HG03060 (cell line): ENCODE data around the gene ATP7B.

ENCODE experiments used
- ATAC-seq: cut with Tn5 transposase; IDR thresholded peaks from one replicate; pipeline ENCODE4 v1.9.1; 2021; ENCODE audit warnings: low read depth, moderate number of reproducible peaks; ENCODE audit not compliant: unreplicated experiment

Gene ATP7B

DNA sequence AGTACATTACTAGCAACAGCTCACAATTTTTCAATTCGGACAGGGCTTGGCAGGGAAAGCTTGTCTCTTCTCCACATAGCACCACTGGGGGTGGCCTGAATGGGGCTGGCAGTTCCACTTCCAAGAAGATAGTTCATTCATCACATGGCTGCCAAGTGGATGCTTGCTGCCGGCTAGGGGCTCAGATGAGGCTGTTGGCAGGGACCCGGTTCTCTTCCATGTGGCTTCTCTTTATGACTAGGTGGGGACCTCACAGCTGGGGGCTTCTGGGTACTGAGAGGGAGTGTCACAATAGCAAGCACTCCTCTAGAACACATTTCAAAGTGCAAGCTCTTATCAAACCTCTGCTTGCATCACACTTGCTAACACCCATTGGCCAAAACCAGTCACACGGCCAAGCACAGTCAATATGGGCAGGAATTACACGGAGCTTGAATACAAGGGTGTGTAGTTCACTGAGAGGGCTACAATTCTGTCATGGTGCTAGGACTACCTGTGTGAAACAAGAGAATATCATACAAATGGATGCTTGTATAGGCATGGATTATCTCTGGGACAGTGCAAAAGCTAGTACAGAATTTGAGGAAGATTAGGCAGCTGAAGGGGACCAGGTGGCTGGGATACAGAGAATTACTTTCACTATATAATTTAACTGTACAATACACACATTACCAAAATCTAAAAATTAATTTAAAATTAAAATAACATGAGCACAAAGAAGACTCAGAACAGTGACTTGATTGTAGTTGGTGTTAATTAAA is 32.3 kb downstream of the ATP7B start:
- no peak for ATAC-seq

GRCh38 chr13:51977625-51978024 is 33.6 kb downstream of the ATP7B start:
- ATAC-seq = no peak

GRCh38 chr13:51976890-51977289 is 34.4 kb downstream of the ATP7B start:
- ATAC-seq = no peak

DNA sequence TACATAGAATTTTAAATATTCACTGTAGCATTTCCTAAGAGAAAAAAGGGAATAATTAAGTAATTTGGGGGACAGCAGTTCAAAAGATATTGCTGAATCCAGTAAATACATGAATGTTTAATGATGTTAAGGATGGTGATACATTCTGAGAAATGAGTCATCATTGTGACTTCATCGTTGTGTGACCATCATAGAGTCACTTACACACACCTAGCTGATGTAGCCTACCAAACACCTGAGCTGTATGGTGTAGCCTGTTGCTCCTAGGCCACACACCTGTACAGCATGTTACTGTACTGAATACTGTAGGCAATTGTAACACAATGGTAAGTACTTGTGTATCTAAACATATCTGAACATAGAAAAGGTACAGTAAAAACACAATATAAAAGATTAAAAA is 34.8 kb downstream of the ATP7B start:
- no peak for ATAC-seq

DNA sequence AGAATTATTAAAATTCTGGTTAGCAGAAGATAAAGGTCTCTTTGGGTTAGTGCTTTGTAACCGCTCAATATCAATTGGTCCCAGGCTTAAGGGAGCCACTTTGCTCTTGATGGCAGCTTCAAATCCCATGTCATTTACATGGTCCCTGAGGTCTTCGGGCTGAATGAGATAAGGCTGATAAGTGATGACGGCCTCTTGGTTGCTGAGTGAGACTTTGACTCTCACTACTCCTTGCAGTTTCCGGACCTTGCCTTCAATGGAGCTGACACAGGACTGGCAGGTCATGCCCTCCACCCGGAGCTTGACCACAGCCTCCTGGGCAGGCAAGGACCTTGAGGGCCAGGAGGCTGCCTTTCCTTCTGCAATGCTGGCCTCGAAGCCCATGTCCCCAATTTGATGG is 36.8 kb downstream of the ATP7B start:
- no peak for ATAC-seq

GRCh38 chr13:51971520-51972426 is 39.5 kb downstream of the ATP7B start:
- no peak for ATAC-seq

DNA sequence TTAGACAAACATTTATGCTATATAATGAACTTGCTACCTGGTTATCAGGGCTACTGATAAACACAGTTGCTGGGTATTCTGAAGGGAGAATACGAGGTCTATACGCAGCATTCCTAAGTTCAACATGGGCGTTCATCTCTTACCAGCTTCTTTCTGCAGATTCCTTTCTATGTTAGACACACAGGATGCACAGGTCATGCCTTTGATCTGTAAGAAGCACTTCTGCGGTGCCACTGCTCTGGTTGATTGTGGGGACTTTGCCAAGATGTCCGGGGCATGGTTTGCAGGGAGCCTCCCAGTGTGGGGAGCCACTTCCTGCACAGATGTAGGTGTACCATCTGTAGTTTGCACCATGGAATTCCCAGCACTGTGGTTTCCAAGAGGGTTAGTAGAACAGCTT is 40.9 kb downstream of the ATP7B start:
- ATAC-seq = no peak

DNA sequence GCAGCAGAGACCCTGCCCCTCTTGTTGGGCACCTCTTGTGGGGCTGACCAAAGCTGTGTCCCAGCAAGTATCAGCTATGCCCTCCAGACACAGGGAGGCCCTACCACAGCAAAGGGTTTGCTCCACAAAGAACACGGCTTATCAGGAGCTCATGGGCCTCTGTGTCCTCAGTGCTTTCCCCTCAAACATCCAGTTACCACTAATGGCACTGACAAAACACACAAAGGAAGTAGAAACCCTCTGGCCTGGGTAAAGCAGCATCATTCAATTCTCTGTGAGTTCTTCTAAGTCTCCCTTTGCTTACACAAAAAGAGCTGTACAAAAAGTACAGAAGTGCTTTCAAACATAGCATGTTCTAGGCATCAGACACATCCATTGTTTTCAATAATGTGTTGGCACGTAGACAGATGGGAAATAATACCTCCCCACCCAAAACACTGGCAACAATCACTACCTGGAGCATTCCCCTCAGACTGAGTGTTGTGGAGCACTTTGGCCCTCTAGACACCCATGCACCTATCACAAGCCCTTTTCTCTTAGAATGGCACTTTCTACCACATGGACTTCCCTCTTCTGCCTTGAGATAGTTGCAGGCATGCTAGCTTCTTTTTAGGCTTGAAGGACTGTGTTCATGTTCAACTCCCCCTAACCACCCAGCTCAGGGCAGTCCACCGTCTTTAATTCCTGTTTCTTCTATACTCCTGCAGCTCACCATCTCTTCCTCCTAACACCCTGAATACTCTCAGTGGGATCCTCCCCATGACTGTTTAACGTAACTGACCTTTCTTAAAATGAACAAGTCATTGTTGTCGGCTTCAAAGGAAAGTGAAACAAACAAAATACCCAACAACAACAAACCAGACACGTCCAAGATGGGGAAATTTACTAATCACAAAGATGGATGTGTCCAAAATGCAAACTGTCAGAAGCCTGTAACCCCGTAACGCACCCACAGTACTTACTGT is 43.5 kb downstream of the ATP7B start:
- no peak for ATAC-seq

DNA sequence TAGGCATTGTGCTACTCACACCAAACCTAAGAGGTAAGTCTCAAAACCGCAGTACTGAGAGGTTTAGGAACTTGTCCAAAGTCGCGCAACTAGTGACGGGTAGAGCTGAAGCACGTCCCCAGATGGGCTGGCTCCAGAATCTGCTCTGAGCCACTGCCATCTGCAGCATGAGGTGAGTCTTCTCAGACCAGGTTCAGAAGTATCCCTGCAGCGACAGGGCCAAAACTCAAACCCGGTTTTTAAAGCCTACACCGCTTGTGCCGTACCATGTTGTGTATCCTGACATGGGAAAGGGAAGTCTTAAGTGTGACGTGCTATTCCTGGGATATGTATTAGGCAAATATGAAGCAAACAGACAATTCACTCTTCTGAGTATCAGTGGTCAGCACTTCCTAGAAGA is 45.1 kb downstream of the ATP7B start:
- ATAC-seq = no peak

- no peak for ATAC-seq
These were observed 49.5 kb downstream of the ATP7B start for GRCh38 chr13:51961493-51962403.

DNA sequence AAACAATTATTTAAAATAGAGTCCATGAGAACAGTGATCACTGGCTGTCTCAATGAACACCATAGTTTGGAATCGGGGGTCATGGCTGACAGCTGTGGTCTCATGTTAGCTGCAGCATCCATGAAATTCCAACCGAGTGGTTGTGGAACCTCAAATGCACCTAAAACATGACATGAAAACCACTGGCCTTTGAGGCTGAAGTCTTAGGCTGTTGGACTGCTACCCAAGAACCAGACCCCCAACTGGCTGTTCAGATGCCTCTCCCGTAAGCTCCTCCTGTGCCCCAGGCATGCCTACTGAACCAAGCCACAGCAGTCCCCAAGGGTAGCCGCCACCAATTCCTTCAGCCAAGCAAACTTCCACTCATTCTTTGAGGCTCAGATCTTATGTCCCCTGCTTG is 50.5 kb downstream of the ATP7B start:
- ATAC-seq = no peak

DNA sequence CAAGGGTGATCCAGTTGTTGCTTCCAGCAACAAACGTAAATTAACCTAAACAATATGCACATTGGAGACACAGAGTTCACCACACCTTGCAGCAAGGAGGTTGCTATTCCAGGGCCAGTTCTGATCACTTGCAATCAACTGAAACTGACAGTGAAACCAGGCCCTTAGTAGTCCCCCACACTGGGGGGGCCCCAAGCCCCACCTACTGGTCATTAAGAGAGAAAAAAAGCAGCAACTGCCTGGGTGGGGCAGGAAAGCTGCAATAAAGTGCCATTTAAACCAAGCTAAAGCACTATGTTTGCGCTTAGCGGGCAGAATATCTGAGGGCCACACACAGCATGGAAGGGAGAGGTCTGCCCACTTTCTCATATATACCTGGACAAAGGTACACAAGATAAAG is 51.5 kb downstream of the ATP7B start:
- peak; percentile 89 for ATAC-seq

- no peak for ATAC-seq
These were observed 53.1 kb downstream of the ATP7B start for GRCh38 chr13:51958217-51958547.

GRCh38 chr13:51957377-51958216 is 53.7 kb downstream of the ATP7B start:
- no peak for ATAC-seq

- ATAC-seq = no peak
These were observed 54.5 kb downstream of the ATP7B start for GRCh38 chr13:51956717-51957116.

- ATAC-seq = no peak
These were observed 55.2 kb downstream of the ATP7B start for GRCh38 chr13:51955816-51956603.

DNA sequence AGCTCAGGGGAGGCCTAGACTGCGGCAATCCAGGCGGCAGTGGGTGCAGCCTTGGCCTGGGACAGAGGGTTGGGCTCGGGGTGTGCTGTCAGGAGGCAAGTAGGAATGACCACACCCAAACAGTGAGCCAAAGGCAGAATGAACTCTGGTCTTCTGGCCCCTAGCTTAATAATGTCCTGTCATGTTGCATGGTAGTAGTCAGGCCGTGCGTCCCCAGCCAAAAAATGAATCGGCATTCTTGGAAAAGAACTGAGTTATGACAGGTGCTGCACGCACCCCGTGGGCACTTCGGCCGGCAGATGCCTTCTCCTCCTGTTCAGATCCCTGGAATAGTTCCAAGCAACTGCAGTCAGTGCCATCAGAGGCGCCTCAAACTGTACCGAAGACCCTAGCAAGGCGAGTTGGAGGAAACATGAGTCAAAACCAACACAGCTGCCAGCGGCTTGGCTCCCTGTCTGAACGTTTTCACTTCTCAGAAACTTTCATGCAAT is 55.9 kb downstream of the ATP7B start:
- ATAC-seq = no peak
